CD4-positive, alpha-beta T cell treated with Interleukin-1 beta for 1 hour (primary cell): Measurements from ENCODE around the gene GIMD1.
"Not testable (repeated sequence)": the region's sequence is repeated elsewhere in the genome, so short reads cannot be mapped to it uniquely, and the experiment has no call there.

ENCODE experiments used
- DNase-seq, 2 donors: peaks; one replicate each; pipeline ENCODE4 v3.0.0-alpha.2; 2020 to 2022

The GIMD1 gene

GRCh38 chr4:106347167-106347566 lies 21.4 kb downstream of the GIMD1 start:
- DNase-seq: no peak

GRCh38 chr4:106344647-106344970 lies 24.0 kb downstream of the GIMD1 start:
- DNase-seq: no peak

- DNase-seq: no peak
These were observed 24.5 kb downstream of the GIMD1 start for GRCh38 chr4:106343865-106344646.

GRCh38 chr4:106340774-106341173 lies 27.8 kb downstream of the GIMD1 start:
- DNase-seq: no peak

DNA sequence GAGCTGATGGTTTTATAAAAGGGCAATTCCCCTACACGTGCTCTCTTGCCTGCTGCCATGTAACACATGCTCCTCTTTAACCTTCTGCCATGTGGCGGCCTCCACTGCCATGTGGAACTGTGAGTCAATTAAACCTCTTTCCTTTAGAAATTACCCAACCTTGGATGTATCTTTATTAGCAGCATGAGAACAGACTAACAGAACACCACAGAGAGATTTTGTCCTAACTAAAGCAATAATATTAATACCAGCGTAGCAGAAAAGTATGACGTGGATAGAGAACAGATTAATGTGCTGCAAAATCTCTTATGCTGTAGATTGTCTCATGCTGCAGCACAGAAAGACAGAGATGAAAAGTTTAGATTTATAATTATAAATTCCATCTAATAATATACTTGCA lies 29.1 kb downstream of the GIMD1 start:
- DNase-seq: no peak

DNA sequence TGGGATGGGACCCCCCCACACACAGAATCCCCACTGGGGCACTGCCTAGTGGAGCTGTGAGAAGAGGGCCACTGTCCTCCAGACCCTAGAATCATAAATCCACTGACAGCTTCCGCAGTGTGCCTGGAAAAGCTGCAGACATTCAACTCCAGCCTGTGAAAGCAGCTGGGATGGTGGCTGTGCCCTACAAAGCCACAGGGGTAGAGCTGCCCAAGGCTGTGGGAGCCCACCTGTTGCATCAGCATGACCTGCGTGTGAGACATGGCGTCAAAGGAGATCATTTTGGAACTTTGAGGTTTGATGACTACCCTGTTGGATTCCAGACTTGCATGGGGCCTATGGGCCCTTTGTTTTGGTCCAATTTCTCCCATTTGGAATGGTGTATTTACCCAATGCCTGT lies 29.9 kb downstream of the GIMD1 start:
- DNase-seq: no peak

GRCh38 chr4:106337916-106338315 lies 30.7 kb downstream of the GIMD1 start:
- no peak for DNase-seq

GRCh38 chr4:106336618-106337017 lies 32.0 kb downstream of the GIMD1 start:
- DNase-seq: no peak

DNA sequence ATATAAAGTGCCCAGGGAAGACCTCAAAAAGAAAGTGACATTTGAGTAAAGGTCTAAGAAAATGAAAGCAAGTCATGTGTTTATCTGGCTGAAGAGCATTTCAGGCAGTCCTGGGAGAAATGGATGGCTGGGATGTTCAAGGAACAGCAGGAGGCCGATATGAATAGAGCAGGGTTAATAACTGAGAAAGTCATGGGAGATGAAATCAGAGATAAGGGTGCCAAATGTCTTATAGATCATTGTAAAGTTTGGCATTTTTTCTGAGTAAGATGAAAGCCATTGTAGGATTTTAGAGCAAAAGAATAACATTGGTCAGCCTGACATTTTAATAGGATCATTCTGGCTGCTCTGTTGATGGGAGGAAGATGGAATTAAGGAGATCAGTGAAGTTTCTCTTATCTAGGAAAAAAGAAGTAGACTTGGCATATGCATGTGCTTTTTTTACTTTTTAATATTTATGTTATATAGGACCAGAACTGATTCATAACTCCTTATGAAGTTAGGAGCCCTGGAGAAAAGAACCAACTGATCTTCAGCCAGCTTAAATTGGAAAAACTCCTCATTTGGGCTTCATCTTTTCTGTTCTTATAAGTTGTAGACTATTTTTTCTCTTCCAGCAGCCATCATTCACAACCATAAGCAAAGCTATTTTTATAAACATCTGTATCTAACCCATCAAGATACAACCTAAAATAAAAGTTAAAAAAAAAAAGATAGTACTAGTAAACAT lies 33.7 kb downstream of the GIMD1 start:
- no peak for DNase-seq

GRCh38 chr4:106333186-106333585 lies 35.4 kb downstream of the GIMD1 start:
- DNase-seq: no peak

- DNase-seq: peak in 1 of 2 donors; percentile 33
These were observed 39.4 kb downstream of the GIMD1 start for GRCh38 chr4:106329041-106329618.

- DNase-seq: no peak
These were observed 42.8 kb downstream of the GIMD1 start for GRCh38 chr4:106325800-106326199.

DNA sequence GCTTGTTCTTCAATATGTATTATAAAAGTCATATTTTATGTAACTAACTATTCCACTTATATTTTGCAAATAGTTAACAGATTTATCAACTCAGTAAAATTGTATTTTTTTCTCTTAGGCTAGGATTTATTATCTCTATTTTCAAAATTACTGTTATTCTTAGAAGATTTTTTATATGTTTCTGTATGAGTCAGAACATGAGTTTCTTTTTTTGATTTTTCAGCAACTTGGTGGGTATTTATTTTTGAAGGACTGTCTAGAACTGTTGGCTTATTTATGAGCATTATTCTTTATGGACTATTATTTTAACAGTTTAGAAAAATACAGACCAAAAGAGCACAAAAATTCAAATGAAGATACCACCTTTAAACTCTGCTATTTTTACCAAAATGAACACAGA lies 45.5 kb downstream of the GIMD1 start:
- DNase-seq: no peak

DNA sequence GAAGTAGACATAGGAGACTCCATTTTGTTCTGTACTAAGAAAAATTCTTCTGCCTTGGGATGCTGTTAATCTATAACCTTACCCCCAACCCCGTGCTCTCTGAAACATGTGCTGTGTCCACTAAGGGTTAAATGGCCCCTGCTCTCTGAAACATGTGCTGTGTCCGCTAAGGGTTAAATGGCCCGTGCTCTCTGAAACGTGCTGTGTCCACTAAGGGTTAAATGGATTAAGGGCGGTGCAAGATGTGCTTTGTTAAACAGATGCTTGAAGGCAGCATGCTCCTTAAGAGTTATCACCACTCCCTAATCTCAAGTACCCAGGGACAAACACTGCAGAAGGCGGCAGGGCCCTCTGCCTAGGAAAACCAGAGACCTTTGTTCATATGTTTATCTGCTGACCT lies 46.8 kb downstream of the GIMD1 start:
- not testable (repeated sequence) for DNase-seq

DNA sequence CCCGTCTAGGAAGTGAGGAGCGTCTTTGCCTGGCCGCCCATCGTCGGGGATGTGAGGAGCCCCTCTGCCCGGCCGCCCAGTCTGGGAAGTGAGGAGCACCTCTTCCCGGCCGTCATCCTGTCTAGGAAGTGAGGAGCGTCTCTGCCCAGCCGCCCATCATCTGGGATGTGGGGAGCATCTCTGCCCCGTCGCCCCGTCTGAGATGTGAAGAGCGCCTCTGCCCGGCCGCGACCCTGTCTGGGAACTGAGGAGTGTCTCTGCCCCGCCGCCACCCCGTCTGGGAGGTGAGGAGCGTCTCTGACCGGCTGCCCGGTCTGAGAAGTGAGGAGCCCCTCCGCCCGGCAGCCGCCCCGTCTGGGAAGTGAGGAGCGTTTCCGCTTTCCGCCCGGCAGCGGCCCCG lies 47.4 kb downstream of the GIMD1 start:
- not testable (repeated sequence) for DNase-seq

GRCh38 chr4:106320235-106320634 lies 48.3 kb downstream of the GIMD1 start:
- DNase-seq: no peak

- no peak for DNase-seq
These were observed 50.1 kb downstream of the GIMD1 start for GRCh38 chr4:106318511-106318910.

DNA sequence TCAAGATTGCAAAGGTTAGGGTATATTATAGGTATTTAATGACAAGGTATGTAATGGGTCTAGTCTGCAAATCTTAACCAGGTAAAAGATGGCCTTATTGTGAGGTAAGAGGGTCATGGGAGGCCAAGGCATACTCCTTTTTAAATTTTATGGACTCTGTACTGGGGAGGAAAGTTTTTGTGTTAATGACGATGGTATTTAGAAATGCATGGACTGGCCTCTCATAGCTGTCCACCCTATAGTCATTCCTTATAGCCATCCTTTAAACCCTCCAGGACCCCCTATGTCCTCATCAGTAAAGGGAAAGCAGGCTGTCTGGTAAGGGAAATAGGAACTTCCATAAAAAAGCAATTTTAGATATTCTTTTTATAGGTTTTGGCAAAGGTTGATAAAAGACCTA lies 50.8 kb downstream of the GIMD1 start:
- no peak for DNase-seq

DNA sequence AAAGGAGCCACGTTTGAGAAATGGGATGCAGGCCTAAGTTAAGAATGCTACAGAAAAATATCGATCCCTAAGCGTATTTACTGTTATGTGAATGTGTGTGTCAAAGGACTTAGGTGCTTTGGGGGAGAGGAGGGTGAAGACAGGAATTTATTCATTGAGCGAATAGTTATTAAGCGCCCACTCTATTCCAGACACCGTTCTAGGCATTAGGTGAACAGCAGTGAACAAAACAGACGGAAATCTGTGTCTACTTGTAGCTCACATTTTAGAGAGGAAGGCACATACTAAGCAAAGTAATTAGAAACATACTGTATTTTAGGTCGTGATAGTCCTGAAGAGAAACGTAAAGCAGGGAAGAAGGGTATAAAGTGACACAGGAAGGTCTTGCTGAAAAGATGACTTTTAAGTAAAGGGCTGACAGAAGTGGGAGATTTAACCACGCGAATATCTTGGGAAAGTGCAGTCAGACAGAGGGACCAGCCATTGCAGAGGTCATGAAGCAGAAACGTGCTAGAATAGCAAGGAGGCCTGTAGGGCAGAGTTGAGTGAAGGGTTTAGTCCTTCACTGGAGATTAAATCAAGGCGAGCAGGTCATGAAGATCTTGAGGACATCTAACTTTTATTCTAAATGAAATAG lies 51.7 kb downstream of the GIMD1 start:
- DNase-seq: no peak

- DNase-seq: peak; percentile 90 to 92
These were observed 52.4 kb downstream of the GIMD1 start, which contains the start of the genes AIMP1 and TBCK for GRCh38 chr4:106315968-106316772. TSS of gene AIMP1 (plus strand) at chr4:106316550. CDS start at chr4:106325010, 8,460 bp downstream. TSS of gene TBCK (minus strand) at chr4:106316209. CDS start at chr4:106308960, 7,249 bp downstream.

DNA sequence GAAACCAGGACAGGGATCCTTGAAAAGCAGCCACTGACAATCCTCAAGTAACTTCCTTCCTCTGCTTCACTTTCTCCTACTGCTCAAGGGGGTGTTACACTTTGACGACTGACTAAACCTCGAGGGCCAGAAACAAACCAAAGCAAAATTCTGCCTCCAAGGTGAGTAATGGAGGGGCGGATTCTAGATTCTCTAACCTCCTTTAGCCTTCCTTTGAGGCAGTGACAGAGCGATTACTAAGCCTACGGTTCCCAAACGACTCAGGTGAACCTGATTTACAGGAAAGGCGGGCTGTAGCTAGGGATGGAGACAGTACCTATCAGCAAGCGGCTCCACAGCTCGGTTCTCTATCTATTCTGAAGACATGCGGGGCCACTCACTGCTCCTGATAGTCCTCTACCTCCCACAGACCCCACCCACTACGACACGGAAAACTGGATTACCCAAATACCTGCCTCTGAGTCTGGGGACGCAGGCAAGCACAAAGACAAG lies 53.1 kb downstream of the GIMD1 start:
- peak in 1 of 2 donors; percentile 56 for DNase-seq

GRCh38 chr4:106314960-106315359 lies 53.6 kb downstream of the GIMD1 start:
- peak in 1 of 2 donors; percentile 12 for DNase-seq
